Activated CD4-positive, alpha-beta memory T cell treated with anti-CD3 and anti-CD28 coated beads for 36 hours (primary cell): Measurements from ENCODE around the gene ZNF397. TPM values are rescaled to one million over a fixed set of nuclear protein-coding genes. Genes with fewer than 3 reads are reported as not detected.
"Not testable (repeated sequence)": the region's sequence is repeated elsewhere in the genome, so short reads cannot be mapped to it uniquely, and the experiment has no call there.

ENCODE experiments used
- CTCF ChIA-PET: fragments of 350-600 bp; sonication (Branson Sonifier 250); formaldehyde crosslinking; loops from one replicate; lab custom pipeline; 2021; ENCODE audit warnings: antibody characterized with exemption, inconsistent platforms; lab: Charles Lee
- POLR2A ChIA-PET: fragments of 350-600 bp; sonication (Branson Sonifier 250); formaldehyde crosslinking; loops from one replicate; lab custom pipeline; 2021; ENCODE audit warnings: antibody characterized with exemption; lab: Charles Lee
- DNase-seq: peaks from one replicate; pipeline ENCODE4 v3.0.0-alpha.2; 2020
- H3K27ac Mint-ChIP-seq: one replicate; pipeline ENCODE4 v1.8.0; 2021; ENCODE audit warnings: mixed read lengths
- H3K27me3 Mint-ChIP-seq: one replicate; pipeline ENCODE4 v1.8.0; 2021; ENCODE audit warnings: mixed read lengths
- H3K36me3 Mint-ChIP-seq: one replicate; pipeline ENCODE4 v1.8.0; 2021; ENCODE audit warnings: mixed read lengths
- H3K4me1 Mint-ChIP-seq: one replicate; pipeline ENCODE4 v1.8.0; 2021; ENCODE audit warnings: low read depth, mixed read lengths
- H3K4me3 Mint-ChIP-seq: one replicate; pipeline ENCODE4 v1.8.0; 2021; ENCODE audit warnings: mild to moderate bottlenecking, mixed read lengths
- H3K9me3 Mint-ChIP-seq: one replicate; pipeline ENCODE4 v1.8.0; 2021; ENCODE audit warnings: mixed read lengths
- intact Hi-C: fragments of 100-400 bp; cut with micrococcal nuclease; formaldehyde crosslinking; loops from one replicate; pipeline ENCODE4 v1.15.1; 2023
- total RNA-seq, 2 experiments: library from RNA; stranded (reverse); gene quantifications; one replicate each; pipeline ENCODE4 v1.2.3, GENCODE V29; 2021

Gene ZNF397
- total RNA-seq = 10 to 100 TPM; 19.2 to 19.6 TPM

- intact Hi-C loops = loop anchor here (1.0 to 5.0 kb wide), 9 partner anchors 26 to 732 kb away; partner anchors contain the start of genes INO80C, MAPRE2, RMP24 and ZNF24
- Mint-ChIP-seq H3K4me3 (peak within 1 kb of the TSS; percentile 96), H3K36me3 (peaks cover 39% of the 10 kb centered on the region), H3K9me3 (peaks cover 15% of the 10 kb centered on the region), H3K27me3 (no peaks in the 10 kb centered on the region), H3K4me1 (peaks cover 26% of the 10 kb centered on the region), H3K27ac (peak within 1 kb of the TSS; percentile 98)
- ChIA-PET POLR2A (interaction anchor here (0.6 to 2.2 kb wide), 10 partner anchors 26 to 935 kb away, joined by 3 to 15 read pairs (median 3); partner anchors contain the start of genes MAPRE2, ZNF24 and ZSCAN30), CTCF (interaction anchor here (0.6 to 2.2 kb wide), 6 partner anchors 11 to 211 kb away, joined by 3 to 6 read pairs (median 4); partner anchors contain the start of gene ZNF24)
- DNase-seq = peak; percentile 98
Measured at GRCh38 chr18:35240664-35241447, at the start of gene ZNF397. TSS of gene ZNF397 (plus strand) at chr18:35241034. CDS start at chr18:35242471, 1,437 bp downstream.

GRCh38 chr18:35191698-35192025, 49.2 kb upstream of the ZNF397 start:
- CTCF ChIA-PET = interaction anchor here (1.3 kb wide), 2 partner anchors 10 to 48 kb away, joined by 3 read pairs; no protein-coding TSS in a partner anchor
- no peak overlapping the region for H3K4me3 Mint-ChIP-seq
- no peak overlapping the region for H3K27ac Mint-ChIP-seq
- no peak for DNase-seq
- H3K9me3 Mint-ChIP-seq = no peaks in the 10 kb centered on the region
- H3K36me3 Mint-ChIP-seq = no peaks in the 10 kb centered on the region
- H3K4me1 Mint-ChIP-seq = no peaks in the 10 kb centered on the region
- POLR2A ChIA-PET = no interaction called here
- intact Hi-C loops = no loop called here
- H3K27me3 Mint-ChIP-seq = peaks cover 2% of the 10 kb centered on the region

GRCh38 chr18:35192415-35192814, 48.4 kb upstream of the ZNF397 start:
- Mint-ChIP-seq H3K4me1 (no peaks in the 10 kb centered on the region), H3K36me3 (no peaks in the 10 kb centered on the region), H3K4me3 (no peak overlapping the region), H3K9me3 (no peaks in the 10 kb centered on the region), H3K27me3 (peaks cover 2% of the 10 kb centered on the region), H3K27ac (no peak overlapping the region)
- no peak for DNase-seq
- POLR2A ChIA-PET = no interaction called here
- CTCF ChIA-PET = interaction anchor here (1.3 kb wide), 2 partner anchors 9 to 49 kb away, joined by 3 read pairs; no protein-coding TSS in a partner anchor
- intact Hi-C loops = no loop called here

DNA sequence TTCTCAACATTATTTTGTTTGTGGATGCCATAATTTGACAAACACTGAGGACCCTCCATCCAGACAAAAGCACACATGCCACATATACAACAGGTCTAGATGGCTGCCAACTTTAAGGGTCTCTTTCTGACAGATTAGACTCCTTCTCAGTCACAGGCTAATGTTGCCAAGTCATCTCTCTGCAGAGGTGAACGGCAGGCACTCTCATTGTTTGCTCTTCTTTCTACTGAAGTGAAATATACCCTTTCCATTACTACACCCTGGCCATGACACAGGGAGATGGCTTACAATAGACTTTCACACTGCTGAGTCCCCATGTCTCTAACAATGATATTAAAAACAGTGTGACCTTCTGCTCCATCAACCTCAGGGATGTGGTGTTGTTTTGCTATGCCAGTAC, 47.5 kb upstream of the ZNF397 start:
- no peaks in the 10 kb centered on the region for H3K36me3 Mint-ChIP-seq
- no peaks in the 10 kb centered on the region for H3K9me3 Mint-ChIP-seq
- POLR2A ChIA-PET = no interaction called here
- CTCF ChIA-PET = no interaction called here
- H3K4me3 Mint-ChIP-seq = no peak overlapping the region
- intact Hi-C loops = no loop called here
- H3K4me1 Mint-ChIP-seq = no peaks in the 10 kb centered on the region
- no peak overlapping the region for H3K27ac Mint-ChIP-seq
- DNase-seq = no peak
- peaks cover 2% of the 10 kb centered on the region for H3K27me3 Mint-ChIP-seq

DNA sequence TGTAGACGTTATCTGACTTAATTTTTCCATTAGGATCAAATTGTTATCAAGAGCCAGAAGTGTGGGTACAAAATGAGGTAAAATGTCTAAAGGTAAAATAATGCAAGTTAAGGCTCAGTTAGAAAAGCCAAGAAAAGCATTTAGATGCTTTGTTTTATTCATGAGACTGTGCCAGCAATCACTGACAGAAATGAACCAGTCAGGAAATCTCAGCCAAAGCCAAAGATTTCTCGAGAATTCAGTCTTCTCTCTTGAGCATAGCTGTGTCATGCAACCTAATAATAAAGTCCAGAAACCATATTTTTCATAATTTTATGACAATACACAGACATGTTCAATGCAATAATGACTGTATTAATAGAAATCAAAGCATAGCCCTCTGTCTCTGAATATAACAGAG, 43.5 kb upstream of the ZNF397 start:
- H3K36me3 Mint-ChIP-seq = no peaks in the 10 kb centered on the region
- H3K4me3 Mint-ChIP-seq = no peak overlapping the region
- intact Hi-C loops = no loop called here
- no peaks in the 10 kb centered on the region for H3K4me1 Mint-ChIP-seq
- H3K27ac Mint-ChIP-seq = no peak overlapping the region
- H3K27me3 Mint-ChIP-seq = peaks cover 2% of the 10 kb centered on the region
- CTCF ChIA-PET = no interaction called here
- POLR2A ChIA-PET = no interaction called here
- no peak for DNase-seq
- no peaks in the 10 kb centered on the region for H3K9me3 Mint-ChIP-seq

GRCh38 chr18:35201256-35201931, 39.4 kb upstream of the ZNF397 start:
- Mint-ChIP-seq H3K27me3 (peaks cover 4% of the 10 kb centered on the region), H3K27ac (no peak overlapping the region), H3K36me3 (peaks cover 2% of the 10 kb centered on the region), H3K9me3 (peaks cover 7% of the 10 kb centered on the region), H3K4me3 (no peak overlapping the region), H3K4me1 (no peaks in the 10 kb centered on the region)
- intact Hi-C loops = no loop called here
- CTCF ChIA-PET = interaction anchor here (1.1 to 1.6 kb wide), 2 partner anchors 10 to 29 kb away, joined by 3 to 4 read pairs; no protein-coding TSS in a partner anchor
- POLR2A ChIA-PET = interaction anchor here (0.6 kb wide), 1 partner anchor 37 kb away, joined by 3 read pairs; no protein-coding TSS in a partner anchor
- no peak for DNase-seq

- Mint-ChIP-seq H3K4me3 (no peak overlapping the region), H3K9me3 (peaks cover 7% of the 10 kb centered on the region)
- CTCF ChIA-PET = no interaction called here
Measured at GRCh38 chr18:35203067-35203466, 37.8 kb upstream of the ZNF397 start.

DNA sequence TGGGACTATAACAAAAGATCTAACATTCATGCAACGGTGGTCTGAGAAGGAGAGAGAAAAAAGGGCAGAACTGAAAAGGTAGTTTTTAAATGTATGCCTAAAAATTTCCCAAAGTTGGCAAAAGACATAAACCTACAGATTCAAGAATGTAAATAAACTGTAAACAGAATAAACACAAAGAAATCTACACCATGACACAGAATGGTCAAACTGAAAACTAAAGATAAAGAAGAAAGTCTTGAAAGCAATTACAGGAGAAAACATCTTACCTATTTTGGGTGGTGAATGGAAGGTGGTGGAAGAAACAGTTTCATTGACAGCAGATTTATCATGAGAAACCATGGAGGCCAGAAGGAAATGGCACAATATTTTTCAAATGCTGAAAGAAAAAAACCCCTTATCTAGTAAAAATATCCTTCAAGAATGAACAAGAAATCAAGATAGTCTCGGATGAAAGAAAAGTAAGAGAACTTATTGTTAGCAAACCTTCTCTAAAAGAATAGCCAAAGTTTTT, 35.6 kb upstream of the ZNF397 start:
- intact Hi-C loops = no loop called here
- DNase-seq = no peak
- H3K27ac Mint-ChIP-seq = no peak overlapping the region
- H3K4me3 Mint-ChIP-seq = no peak overlapping the region
- H3K27me3 Mint-ChIP-seq = peaks cover 4% of the 10 kb centered on the region
- POLR2A ChIA-PET = no interaction called here
- peaks cover 2% of the 10 kb centered on the region for H3K36me3 Mint-ChIP-seq
- peaks cover 7% of the 10 kb centered on the region for H3K9me3 Mint-ChIP-seq
- CTCF ChIA-PET = no interaction called here
- H3K4me1 Mint-ChIP-seq = no peaks in the 10 kb centered on the region

More at GRCh38 chr18:35203067-35203466, 37.8 kb upstream of the ZNF397 start:
- no peak overlapping the region for H3K27ac Mint-ChIP-seq
- peaks cover 4% of the 10 kb centered on the region for H3K27me3 Mint-ChIP-seq
- no peaks in the 10 kb centered on the region for H3K4me1 Mint-ChIP-seq
- peaks cover 2% of the 10 kb centered on the region for H3K36me3 Mint-ChIP-seq
- POLR2A ChIA-PET = no interaction called here
- intact Hi-C loops = no loop called here
- no peak for DNase-seq

DNA sequence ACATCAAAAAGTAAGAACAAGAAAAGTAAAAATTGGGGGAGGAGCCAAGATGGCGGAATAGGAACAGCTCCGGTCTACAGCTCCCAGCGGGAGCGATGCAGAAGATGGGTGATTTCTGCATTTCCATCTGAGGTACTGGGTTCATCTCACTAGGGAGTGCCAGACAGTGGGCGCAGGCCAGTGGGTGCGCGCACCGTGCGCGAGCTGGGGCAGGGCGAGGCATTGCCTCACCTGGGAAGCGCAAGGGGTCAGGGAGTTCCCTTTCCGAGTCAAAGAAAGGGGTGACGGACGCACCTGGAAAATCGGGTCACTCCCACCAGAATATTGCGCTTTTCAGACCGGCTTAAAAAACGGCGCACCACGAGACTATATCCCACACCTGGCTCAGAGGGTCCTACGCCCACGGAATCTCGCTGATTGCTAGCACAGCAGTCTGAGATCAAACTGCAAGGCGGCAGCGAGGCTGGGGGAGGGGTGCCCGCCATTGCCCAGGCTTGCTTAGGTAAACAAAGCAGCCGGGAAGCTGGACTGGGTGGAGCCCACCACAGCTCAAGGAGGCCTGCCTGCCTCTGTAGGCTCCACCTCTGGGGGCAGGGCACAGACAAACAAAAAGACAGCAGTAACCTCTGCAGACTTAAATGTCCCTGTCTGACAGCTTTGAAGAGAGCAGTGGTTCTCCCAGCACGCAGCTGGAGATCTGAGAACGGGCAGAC, 34.9 kb upstream of the ZNF397 start:
- DNase-seq, H3K4me1 Mint-ChIP-seq, H3K9me3 Mint-ChIP-seq, H3K27ac Mint-ChIP-seq, CTCF ChIA-PET, intact Hi-C loops, H3K36me3 Mint-ChIP-seq, POLR2A ChIA-PET, H3K27me3 Mint-ChIP-seq, H3K4me3 Mint-ChIP-seq: not testable (repeated sequence)

DNA sequence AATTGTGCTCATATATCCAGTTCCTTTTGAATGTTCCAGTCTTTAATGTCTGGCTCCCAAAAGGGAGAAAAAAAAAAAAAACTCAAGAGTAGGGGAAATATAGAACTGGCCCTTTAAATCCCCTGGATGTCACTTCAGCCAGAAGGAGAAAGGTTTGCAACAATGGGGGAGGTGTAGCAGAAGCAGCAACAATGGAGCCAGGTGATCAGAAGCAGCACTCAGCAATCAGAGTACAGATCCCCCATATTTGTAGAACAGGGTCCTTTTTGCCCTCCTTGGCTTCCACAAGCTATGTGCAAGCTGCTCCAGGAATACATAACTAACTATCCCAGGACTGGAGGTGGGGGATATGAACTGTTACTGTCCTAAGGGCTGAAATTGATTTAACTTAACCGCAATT, 25.8 kb upstream of the ZNF397 start:
- H3K9me3 Mint-ChIP-seq = no peaks in the 10 kb centered on the region
- POLR2A ChIA-PET = no interaction called here
- H3K4me1 Mint-ChIP-seq = no peaks in the 10 kb centered on the region
- no peak for DNase-seq
- H3K36me3 Mint-ChIP-seq = no peaks in the 10 kb centered on the region
- no peak overlapping the region for H3K27ac Mint-ChIP-seq
- CTCF ChIA-PET = no interaction called here
- intact Hi-C loops = no loop called here
- no peak overlapping the region for H3K4me3 Mint-ChIP-seq
- peaks cover 2% of the 10 kb centered on the region for H3K27me3 Mint-ChIP-seq

DNA sequence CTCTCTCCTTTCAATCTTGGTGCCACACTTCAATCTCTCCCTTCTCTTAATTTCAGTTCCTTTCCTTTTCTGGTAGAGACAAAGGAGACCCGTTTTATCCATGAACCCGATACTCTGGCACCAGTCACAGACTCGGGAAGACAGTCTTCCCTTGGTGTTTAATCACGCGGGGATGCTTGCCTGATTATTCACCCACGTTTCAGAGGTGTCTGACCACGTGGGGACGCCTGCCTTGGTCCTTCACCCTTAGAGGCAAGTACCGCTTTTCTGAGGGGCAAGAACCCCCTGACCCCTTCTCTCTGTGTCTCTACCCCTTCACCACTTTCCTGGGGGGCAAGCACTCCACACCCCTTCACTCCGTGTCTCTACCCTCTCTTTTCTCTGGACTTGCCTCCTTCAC, 24.2 kb upstream of the ZNF397 start:
- H3K36me3 Mint-ChIP-seq, H3K4me1 Mint-ChIP-seq, H3K27me3 Mint-ChIP-seq, H3K4me3 Mint-ChIP-seq, intact Hi-C loops, CTCF ChIA-PET, H3K27ac Mint-ChIP-seq, H3K9me3 Mint-ChIP-seq, POLR2A ChIA-PET, DNase-seq: not testable (repeated sequence)

- H3K27me3 Mint-ChIP-seq, H3K36me3 Mint-ChIP-seq, CTCF ChIA-PET, DNase-seq, H3K4me1 Mint-ChIP-seq, POLR2A ChIA-PET, H3K9me3 Mint-ChIP-seq, intact Hi-C loops, H3K27ac Mint-ChIP-seq, H3K4me3 Mint-ChIP-seq: not testable (repeated sequence)
Measured at GRCh38 chr18:35219331-35219730, 21.5 kb upstream of the ZNF397 start.
